Measurements from ENCODE around the gene DLG1. TPM values are rescaled to one million over a fixed set of nuclear protein-coding genes. Genes with fewer than 3 reads are reported as not detected.
"Not testable (repeated sequence)": the region's sequence is repeated elsewhere in the genome, so short reads cannot be mapped to it uniquely, and the experiment has no call there.

DLG1 gene
- total RNA-seq, 1 donor from 2014 or later: 44.6 TPM

DNA sequence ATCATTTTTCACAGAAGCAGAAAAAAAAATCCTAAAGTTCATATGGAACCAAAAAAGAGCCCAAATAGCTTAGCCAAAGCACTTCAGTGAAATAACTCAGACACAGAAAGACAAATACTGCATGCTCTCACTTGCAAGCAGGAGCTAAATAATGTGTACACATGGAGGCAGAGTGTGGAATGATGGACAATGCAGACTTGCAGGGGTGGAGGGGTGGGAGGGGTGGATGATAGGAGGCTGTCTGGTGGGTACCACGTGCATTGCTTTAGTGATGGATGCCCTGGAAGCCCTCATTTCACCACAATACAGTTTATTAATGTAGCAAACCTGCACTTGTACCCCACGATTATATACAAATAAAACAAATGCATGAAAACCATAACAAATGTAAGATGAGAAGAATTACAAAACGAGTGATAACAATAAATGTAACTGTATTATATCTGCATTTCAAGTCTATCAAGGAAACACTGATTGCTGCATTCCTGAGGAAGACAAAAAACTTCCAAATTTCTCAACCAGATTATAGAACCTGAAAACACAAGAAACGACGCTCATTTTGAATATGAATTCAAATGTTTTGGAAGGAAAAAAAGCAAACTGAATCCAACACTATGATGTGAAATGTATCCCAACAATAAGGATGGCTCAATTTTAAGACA lies 96.5 kb downstream of the DLG1 start:
- no peak for ATAC-seq
- intact Hi-C loops (cut with micrococcal nuclease): no loop called here
- DNase-seq: no peak

DNA sequence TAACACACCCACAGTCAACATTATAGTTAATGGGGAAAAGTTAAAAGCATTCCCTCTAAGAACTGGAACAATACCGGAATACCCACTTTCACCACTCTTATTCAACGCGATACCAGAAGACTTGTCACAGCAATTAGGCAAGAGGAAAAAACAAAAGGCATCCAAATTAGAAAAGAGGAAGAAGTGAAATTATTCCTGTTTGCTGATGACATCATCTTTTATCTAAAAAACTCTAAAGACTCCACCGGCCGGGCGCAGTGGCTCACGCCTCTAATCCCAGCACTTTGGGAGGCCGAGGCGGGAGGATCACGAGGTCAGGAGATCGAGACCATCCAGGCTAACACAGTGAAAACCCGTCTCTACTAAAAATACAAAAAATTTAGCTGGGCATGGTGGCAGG lies 97.6 kb downstream of the DLG1 start:
- ATAC-seq; intact Hi-C loops (cut with micrococcal nuclease); DNase-seq: not testable (repeated sequence)

DNA sequence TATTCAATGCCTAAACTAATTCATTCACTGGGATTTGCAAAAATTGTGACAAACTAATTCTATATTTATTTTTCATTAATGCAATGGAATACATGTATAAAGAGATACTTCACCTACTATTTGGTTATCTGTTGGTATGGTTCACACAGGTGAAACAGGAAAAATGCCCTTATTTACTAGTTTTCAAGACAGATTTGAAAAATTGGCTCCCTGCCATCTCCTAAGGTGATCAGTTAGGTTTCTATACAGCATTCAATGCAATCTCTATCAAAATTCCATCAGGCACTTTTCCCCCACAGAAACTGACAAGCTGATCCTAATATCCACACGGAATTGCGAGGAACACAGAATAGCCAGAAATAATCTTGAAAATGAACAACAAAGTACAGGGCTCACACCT lies 101.1 kb downstream of the DLG1 start:
- ATAC-seq: no peak
- DNase-seq: no peak
- intact Hi-C loops (cut with micrococcal nuclease): no loop called here

DNA sequence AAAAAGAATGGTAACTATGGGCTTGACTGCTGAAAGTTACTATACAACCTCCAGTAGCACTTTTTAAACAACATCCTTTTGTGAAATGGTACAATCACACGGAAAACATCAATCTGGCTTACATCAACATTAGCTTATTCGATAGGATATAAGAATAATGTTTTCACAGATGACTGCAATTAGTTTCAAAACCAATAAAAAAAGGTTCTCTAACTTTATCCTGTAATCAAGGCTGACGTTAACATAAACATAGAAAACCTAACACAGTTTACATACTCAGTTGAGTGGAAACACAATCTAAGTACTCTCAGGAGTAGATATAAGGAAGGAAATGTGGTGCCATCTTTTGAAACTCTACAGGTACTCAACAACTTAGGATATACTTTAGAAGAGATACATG lies 102.2 kb downstream of the DLG1 start:
- intact Hi-C loops (cut with micrococcal nuclease): no loop called here
- ATAC-seq: no peak
- DNase-seq: no peak

DNA sequence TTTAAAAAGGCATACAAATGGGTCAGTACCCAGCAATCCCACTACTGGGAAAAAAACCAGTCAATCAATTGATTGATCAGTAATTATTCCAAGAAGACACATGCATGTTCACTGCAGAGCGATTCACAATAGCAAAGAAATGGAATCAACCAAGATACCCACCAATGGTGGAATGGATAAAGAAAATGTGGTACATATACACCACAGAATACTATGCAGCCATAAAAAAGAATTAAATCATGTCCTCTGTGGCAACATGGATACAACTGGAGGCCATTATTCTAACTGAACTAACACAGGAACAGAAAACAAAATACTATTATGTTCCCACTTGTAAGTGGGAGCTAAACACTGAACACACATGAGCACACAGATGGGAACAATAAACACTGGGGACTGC lies 103.1 kb downstream of the DLG1 start:
- no peak for ATAC-seq

DNA sequence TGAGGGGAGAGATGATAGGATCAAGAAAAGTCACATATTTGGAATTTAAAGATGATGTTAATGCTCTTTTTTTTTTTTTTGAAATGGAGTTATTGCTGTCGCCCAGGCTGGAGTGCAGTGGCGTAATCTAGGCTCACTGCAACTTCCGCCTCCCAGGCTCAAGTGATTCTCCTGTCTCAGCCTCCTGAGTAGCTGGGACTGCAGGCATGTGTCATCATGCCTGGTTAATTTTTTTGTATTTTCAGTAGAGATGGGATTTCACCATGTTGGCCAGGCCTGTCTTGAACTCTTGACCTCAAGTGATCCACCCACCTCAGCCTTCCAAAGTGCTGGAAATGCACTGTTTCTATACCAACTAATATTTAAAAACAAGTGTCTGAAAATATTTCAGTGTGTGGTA lies 104.7 kb downstream of the DLG1 start:
- intact Hi-C loops (cut with micrococcal nuclease); DNase-seq; ATAC-seq: not testable (repeated sequence)

More for the DNA sequence above, 103.1 kb downstream of the DLG1 start:
- intact Hi-C loops (cut with micrococcal nuclease): no loop called here
- DNase-seq: no peak

DNA sequence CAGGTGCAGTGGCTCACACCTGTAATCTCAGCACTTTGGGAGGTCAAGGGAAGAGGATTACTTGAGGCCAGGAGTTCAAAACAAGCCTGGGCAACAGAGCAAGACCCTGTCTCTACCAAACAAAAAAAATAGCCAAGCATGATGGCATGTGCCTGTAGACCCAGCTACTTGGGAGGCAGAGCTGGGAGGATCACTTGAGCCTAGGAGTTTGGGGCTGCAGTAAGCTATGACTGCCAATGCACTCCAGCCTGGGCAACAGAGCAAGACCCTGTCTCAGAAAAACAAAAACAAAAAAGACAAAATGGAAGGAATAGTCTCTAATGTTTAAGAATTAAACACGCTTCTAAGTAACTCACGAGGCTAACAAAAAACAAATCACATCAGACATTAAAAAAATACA lies 106.5 kb downstream of the DLG1 start:
- intact Hi-C loops (cut with micrococcal nuclease): no loop called here
- no peak for ATAC-seq
- DNase-seq: no peak

DNA sequence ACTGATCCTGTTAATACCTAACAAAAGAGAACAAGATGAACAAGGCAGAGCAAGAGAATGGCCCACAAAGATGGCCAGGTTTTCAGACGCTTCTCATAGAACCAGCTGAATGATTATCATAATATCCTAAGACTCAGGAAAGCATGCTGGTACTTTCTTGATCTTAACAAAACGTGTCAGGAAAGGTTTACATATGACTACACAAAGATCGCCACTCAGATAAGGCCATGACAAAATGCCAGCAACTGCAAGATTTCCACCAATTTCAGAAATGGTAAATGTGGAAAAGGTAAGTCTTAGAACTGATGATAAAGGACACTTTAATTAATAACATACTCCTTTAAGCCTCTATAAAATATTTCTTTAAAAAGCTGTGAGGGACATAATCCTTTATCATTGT lies 108.8 kb downstream of the DLG1 start:
- no peak for DNase-seq
- ATAC-seq: no peak
- intact Hi-C loops (cut with micrococcal nuclease): loop anchor here (10.0 kb wide), 1 partner anchor 205 kb away; no protein-coding TSS in a partner anchor

DNA sequence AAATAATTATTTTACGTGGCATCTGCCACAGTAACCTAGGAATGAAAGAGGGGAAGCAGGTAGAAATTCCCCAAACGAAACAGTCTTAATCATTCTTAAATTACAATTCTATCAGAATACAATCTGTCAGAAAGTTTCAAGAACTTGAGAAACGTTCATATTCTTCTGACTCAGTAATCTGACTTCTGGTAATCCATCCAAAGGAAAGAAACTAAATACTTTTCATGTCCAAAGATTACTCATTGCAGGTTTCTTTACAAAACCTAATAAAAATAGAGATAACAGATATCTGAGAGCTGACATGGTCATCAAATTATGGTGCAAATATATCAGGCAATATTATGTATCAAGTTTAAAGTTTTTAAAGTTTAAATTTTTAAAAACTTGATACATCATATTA lies 109.4 kb downstream of the DLG1 start:
- intact Hi-C loops (cut with micrococcal nuclease): loop anchor here (10.0 kb wide), 1 partner anchor 204 kb away; no protein-coding TSS in a partner anchor
- ATAC-seq (no peak), DNase-seq (no peak)

DNA sequence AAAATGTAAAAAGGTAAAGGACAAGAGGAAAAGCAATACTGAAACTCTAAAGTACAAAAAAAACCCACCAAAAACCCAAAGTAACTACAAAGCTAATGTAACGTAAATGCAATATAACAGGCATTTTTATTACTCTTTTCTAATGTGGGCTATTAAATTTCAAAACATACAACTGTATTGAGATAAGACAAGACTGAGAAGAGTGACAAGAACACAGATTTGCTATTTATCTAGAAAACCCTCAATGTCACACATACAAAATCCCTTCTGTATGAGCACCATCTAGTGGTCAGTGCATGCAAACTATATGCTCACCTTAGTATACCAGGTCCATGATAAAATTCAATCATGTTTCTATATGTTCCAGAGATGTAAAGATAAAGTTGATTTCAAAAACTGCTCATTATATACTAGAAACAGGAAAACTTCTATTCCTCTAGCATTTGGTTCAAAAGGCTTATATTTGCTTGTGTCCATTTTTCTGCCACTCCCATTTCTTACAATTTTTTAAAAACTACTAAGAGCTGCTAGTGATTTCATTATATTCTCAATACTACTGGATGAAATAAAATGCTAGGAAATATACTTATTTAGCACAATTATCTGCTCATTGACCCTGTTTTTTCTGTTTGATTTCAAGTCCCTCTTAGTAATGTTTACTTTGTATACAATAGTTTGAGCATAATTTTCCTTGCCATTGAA lies 111.4 kb downstream of the DLG1 start:
- peak; percentile 68 for ATAC-seq

DNA sequence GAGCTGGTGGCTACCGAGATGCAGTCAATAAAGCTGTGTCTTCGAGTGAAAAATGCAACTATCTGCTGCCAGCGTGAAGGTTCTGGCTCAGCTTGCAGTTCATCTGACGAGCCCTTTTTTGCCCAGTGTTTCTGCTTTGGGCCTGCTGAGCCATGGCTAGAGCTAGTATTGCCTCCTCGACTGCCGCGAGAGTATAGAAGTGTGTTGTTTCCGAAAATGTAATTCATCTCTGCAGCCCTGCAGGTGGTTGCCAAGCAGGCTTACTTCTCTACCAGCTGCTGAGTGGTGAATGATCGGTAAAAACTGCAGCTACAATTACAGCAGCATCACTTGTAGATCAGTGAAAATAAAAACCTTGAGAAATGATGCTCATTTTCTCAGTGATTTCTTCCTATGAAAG lies 114.8 kb downstream of the DLG1 start:
- DNase-seq: no peak
- intact Hi-C loops (cut with micrococcal nuclease): loop anchor here (10.0 kb wide), 1 partner anchor 199 kb away; no protein-coding TSS in a partner anchor
- ATAC-seq: peak; percentile 23

More for the DNA sequence above, 111.4 kb downstream of the DLG1 start:
- no peak for DNase-seq
- intact Hi-C loops (cut with micrococcal nuclease): loop anchor here (10.0 kb wide), 1 partner anchor 202 kb away; no protein-coding TSS in a partner anchor

DNA sequence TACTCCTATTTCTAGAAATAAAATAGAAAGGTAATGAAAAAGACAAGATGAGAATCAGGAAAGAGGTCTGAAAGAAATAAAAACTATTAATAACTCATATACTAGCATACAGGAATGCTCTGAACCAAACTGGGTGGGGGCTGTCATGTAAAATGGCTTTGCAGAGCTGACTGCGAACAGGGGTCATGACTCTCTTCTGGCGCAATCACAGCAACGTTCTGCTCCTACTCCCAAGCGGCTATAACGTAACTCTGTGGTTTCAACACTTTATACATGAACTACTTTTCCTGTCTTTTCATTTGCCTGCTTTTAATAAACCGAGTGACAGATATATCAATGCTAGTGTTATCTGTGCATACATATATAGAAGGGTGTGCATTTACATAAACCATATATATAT lies 116.7 kb downstream of the DLG1 start:
- intact Hi-C loops (cut with micrococcal nuclease): loop anchor here (10.0 kb wide), 1 partner anchor 197 kb away; no protein-coding TSS in a partner anchor
- peak; percentile 76 for ATAC-seq
- DNase-seq: no peak

DNA sequence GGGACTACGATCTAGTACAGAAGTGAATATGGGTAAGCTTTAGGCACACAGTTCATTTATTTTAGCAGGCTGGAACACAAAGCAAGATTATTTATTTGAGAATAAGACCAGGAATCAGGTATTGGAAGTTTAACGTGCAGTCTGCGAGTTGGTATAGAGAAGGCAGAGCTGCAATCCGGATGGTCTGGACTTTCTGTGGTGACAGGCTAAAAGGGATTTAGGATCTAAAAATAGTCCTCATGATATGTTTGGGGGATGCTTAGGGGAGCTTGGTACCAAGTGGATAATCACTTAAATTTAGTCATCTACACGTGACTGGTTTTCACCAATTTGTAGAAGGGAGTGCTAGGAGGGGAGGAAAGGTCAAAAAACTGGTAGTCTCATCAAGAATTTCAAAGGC lies 119.4 kb downstream of the DLG1 start:
- no peak for DNase-seq
- peak; percentile 43 for ATAC-seq
- intact Hi-C loops (cut with micrococcal nuclease): no loop called here

DNA sequence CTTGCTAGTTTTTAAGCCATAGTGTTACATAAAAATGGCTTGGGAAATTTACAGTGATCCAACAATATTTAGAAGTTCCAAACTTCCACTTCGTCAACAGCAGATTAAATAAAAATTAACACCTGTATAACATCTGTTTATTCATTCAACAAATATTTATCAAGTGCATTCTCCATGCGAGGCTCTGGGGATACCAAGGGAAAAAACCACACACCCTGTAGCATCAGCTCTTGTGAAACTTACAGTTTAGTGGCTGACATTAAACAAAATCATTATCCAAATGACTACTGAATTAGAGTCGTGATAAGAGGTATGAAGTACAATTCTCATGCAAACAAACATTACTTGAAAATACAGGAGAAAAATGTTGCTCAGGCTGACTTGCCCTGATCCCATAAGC lies 122.9 kb downstream of the DLG1 start:
- DNase-seq (no peak), ATAC-seq (no peak)
- intact Hi-C loops (cut with micrococcal nuclease): no loop called here

DNA sequence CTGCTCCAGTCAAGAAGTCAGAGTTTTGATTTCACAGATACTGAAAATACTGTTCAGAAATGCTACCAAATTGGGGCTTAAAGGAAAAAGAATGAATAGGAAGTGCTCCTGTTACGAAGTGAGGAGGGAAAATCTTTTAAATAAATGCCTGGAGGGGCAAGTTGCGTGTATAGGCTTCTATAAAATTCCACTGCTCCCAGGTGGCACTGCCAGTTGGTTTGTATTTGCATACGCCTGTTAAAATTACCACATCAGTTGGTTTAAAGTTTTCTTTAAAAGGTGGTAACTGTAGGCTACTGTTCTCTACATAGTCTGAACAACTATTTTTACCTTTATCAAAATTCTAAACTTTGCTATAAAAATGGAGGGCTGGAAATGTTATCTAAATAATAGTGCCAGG lies 123.5 kb downstream of the DLG1 start:
- DNase-seq (no peak), ATAC-seq (no peak)
- intact Hi-C loops (cut with micrococcal nuclease): no loop called here

DNA sequence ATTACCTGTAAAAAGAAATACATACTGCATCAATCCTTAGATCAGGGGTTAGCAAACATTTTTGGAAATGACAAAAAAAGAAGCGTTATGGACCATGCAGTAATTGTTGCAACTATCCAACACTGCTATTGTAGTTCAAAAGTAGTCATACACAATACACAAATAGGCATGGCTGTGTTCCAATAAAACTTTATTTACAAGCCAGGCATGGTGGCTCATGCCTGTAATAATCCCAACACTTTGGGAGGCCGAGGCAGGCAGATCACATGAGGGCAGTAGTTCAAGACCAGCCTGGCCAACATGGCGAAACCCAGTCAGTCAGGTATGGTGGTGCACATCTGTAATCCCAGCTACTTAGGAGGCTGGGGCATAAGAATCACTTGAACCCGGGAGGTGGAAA lies 124.8 kb downstream of the DLG1 start:
- DNase-seq (no peak), ATAC-seq (no peak)
- intact Hi-C loops (cut with micrococcal nuclease): no loop called here

DNA sequence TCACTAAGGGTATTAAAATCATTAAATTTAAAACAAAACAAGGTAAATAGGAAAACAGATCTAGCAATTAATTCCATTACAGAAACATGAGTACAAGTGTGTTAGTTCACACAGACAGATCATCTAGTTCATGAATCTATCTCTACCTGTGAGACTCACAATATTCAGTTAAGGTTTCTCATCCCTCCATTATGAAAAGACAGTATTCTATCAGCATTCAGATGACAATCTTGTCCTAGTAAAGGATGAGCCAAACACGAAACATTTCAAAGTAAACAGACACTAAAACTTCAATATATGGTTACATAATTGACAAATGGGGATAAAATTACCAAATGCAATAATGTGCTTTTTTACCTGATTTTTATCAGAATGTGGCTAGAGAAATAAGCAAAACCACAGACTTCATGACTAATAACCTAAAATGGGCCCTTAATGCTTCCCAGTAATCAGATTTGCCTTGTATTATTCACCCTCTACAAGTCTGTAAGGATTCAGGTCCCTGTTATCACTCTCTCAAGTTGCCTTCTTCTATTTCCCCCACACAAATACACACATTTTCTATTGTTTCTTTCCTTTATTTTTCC lies 126.8 kb downstream of the DLG1 start:
- DNase-seq: no peak
- ATAC-seq: no peak
- intact Hi-C loops (cut with micrococcal nuclease): no loop called here

DNA sequence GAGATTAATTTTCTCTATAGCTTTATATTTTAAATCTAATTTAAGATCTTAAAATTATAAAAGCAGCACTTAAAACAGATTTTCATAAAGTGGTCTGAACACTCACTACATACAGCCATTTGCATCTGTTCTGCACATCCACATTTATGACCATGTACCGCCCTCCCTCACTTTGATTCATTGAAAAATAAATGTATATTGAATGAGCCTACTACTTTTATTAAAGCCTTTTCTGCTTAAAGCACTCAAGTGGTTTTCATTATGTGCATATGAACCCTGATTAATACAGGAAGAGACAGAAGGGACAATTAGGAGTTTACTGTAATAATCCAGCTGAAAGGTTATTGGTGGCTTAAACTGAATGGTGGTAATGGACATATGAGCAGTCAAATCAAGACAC lies 129.4 kb downstream of the DLG1 start:
- ATAC-seq: no peak
- intact Hi-C loops (cut with micrococcal nuclease): no loop called here
- no peak for DNase-seq

DNA sequence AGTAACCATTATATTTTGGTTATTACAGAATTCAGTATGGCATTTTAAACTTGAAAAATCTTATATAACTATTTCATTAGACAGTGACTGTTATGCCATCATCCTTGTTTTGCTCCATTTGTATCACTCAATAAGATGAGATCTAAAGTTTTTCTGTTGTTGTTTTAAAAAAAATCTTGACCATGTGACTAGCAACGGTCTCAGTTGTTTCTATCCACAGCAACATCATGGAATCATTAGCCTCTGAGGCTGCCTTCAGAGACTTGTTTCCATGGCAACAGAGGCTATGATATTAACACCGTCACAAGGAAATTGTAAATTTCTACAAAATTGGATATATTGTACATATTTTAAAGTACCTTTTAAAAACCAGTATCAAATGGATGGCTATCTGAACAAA lies 129.8 kb downstream of the DLG1 start:
- no peak for ATAC-seq
- intact Hi-C loops (cut with micrococcal nuclease): no loop called here

DNA sequence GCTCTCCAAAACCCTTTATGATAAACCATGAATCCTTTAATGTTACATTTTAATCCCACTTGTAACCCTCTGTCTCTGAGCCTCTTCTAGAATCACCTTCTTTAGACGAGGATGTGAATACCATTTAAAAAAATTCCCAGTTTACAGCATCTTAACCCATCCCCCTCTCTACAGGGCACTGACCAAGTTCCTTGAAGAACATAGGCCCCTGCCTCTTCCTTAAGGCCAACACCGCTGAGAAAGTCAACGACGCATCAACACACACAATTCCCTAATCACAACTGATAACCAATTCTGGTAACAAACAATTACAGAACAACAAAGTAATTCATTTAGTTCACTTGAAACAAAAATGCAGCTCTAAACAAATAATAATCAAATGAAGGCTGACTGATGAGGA lies 130.3 kb downstream of the DLG1 start:
- ATAC-seq: no peak
- DNase-seq: no peak
- intact Hi-C loops (cut with micrococcal nuclease): no loop called here

More for the DNA sequence above, 129.8 kb downstream of the DLG1 start:
- no peak for DNase-seq

Measured in left ventricle myocardium superior (tissue), 1 donor.